Measurements from ENCODE around the gene INCA1.

The INCA1 gene

DNA sequence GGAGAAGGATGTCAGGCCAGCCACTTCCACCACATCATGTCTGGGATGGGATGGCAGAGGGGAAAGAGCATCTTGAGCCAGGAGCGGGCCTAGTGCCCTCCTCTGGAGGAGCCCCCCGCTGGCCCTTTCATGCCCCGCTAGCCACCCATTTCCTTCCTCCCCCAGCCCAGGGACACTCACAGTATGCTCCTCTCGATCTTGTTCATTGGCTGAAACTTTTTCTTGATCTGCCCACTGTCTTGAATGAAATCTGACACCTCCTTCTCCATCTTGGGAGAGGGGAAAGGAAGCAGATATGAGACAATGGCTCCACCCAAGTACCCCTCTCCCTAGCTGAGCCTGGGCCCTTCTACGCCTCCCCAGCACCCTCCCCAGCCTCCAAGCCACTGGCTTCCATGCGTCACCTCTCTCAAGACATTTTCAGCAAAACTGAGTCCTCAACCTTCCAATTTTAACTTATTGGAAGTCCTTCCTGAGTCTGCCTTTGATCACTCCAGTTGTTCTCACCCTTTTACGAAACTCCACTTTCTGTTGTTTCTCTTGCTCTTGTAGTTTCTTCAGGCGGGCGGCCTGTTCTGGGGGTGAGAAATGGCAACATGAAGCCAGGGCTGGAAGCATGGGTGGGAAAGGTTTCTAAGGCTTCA, 36.9 kb downstream of the INCA1 start:
- H3K27ac ChIP-seq (replicated peaks) = no peak overlapping the region
- TF ChIP-seq GABPA (IDR thresholded peaks at IDR 0.05; ENCODE audit: low read depth) (no peak), POLR2AphosphoS5 (IDR thresholded peaks at IDR 0.05; ENCODE audit: low read depth) (no peak), REST (IDR thresholded peaks at IDR 0.05; ENCODE audit: insufficient replicate concordance, low read depth) (no peak), SPI1 (IDR thresholded peaks at IDR 0.05; ENCODE audit: borderline replicate concordance, low read depth) (no peak)
- TF ChIP-seq, protein P1, sequence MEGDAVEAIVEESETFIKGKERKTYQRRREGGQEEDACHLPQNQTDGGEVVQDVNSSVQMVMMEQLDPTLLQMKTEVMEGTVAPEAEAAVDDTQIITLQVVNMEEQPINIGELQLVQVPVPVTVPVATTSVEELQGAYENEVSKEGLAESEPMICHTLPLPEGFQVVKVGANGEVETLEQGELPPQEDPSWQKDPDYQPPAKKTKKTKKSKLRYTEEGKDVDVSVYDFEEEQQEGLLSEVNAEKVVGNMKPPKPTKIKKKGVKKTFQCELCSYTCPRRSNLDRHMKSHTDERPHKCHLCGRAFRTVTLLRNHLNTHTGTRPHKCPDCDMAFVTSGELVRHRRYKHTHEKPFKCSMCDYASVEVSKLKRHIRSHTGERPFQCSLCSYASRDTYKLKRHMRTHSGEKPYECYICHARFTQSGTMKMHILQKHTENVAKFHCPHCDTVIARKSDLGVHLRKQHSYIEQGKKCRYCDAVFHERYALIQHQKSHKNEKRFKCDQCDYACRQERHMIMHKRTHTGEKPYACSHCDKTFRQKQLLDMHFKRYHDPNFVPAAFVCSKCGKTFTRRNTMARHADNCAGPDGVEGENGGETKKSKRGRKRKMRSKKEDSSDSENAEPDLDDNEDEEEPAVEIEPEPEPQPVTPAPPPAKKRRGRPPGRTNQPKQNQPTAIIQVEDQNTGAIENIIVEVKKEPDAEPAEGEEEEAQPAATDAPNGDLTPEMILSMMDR (IDR thresholded peaks at IDR 0.05; ENCODE audit: insufficient read depth, low read length) = no peak
- DNase-seq (ENCODE audit: low read depth in 1 of 2, low spot score in 1 of 2) = no peak
- no peak overlapping the region for H3K4me3 ChIP-seq (replicated peaks; ENCODE audit: insufficient read depth, low read length)
- no peaks in the 10 kb centered on the region for H3K27me3 ChIP-seq (ENCODE audit: insufficient read depth, poor library complexity, severe bottlenecking)

- H3K27me3 ChIP-seq (ENCODE audit: insufficient read depth, poor library complexity, severe bottlenecking) = no peaks in the 10 kb centered on the region
- no peak overlapping the region for H3K27ac ChIP-seq (replicated peaks)
- no peak for DNase-seq (ENCODE audit: low read depth in 1 of 2, low spot score in 1 of 2)
- TF ChIP-seq SPI1 (IDR thresholded peaks at IDR 0.05; ENCODE audit: borderline replicate concordance, low read depth) (no peak), POLR2AphosphoS5 (IDR thresholded peaks at IDR 0.05; ENCODE audit: low read depth) (no peak), REST (IDR thresholded peaks at IDR 0.05; ENCODE audit: insufficient replicate concordance, low read depth) (no peak), GABPA (IDR thresholded peaks at IDR 0.05; ENCODE audit: low read depth) (no peak)
- TF ChIP-seq, protein P1 (IDR thresholded peaks at IDR 0.05; ENCODE audit: insufficient read depth, low read length) = no peak
- H3K4me3 ChIP-seq (replicated peaks; ENCODE audit: insufficient read depth, low read length) = no peak overlapping the region
These were observed 37.9 kb downstream of the INCA1 start for GRCh38 chr17:4959261-4959965.

- H3K27me3 ChIP-seq (ENCODE audit: insufficient read depth, poor library complexity, severe bottlenecking) = no peaks in the 10 kb centered on the region
- no peak overlapping the region for H3K27ac ChIP-seq (replicated peaks)
- DNase-seq (ENCODE audit: low read depth in 1 of 2, low spot score in 1 of 2) = no peak
- no peak overlapping the region for H3K4me3 ChIP-seq (replicated peaks; ENCODE audit: insufficient read depth, low read length)
- TF ChIP-seq, protein P1 (IDR thresholded peaks at IDR 0.05; ENCODE audit: insufficient read depth, low read length) = no peak
- no peak for TF ChIP-seq POLR2AphosphoS5 (IDR thresholded peaks at IDR 0.05; ENCODE audit: low read depth)
- TF ChIP-seq GABPA (IDR thresholded peaks at IDR 0.05; ENCODE audit: low read depth) = no peak
- TF ChIP-seq SPI1 (IDR thresholded peaks at IDR 0.05; ENCODE audit: borderline replicate concordance, low read depth) = no peak
- no peak for TF ChIP-seq REST (IDR thresholded peaks at IDR 0.05; ENCODE audit: insufficient replicate concordance, low read depth)
These were observed 39.2 kb downstream of the INCA1 start for GRCh38 chr17:4958102-4958501.
